SKM-1 (cell line): ENCODE data around the gene FOXO3.

ENCODE experiments used
- DNase-seq: peaks from one replicate; lab custom pipeline; 2025; ENCODE audit not compliant: unreplicated experiment; lab: John Stamatoyannopoulos, UW

FOXO3 gene

GRCh38 chr6:108594151-108594550 is 33.4 kb downstream of the FOXO3 start:
- DNase-seq = no peak

GRCh38 chr6:108594640-108595039 is 33.9 kb downstream of the FOXO3 start:
- DNase-seq = no peak

- DNase-seq = peak; percentile 49
These were observed 36.2 kb downstream of the FOXO3 start for GRCh38 chr6:108596956-108597355.

GRCh38 chr6:108597572-108598304 is 37.0 kb downstream of the FOXO3 start:
- no peak for DNase-seq

- DNase-seq = no peak
These were observed 37.7 kb downstream of the FOXO3 start for GRCh38 chr6:108598305-108598863.

- no peak for DNase-seq
These were observed 43.4 kb downstream of the FOXO3 start for GRCh38 chr6:108604156-108604555.

- DNase-seq = no peak
These were observed 45.6 kb downstream of the FOXO3 start for GRCh38 chr6:108606250-108606690.

GRCh38 chr6:108608453-108609275 is 47.9 kb downstream of the FOXO3 start:
- no peak for DNase-seq

- no peak for DNase-seq
These were observed 48.6 kb downstream of the FOXO3 start for GRCh38 chr6:108609276-108609769.

- DNase-seq = no peak
These were observed 49.6 kb downstream of the FOXO3 start for GRCh38 chr6:108610270-108610839.

GRCh38 chr6:108610957-108611586 is 50.4 kb downstream of the FOXO3 start:
- no peak for DNase-seq

GRCh38 chr6:108612852-108613251 is 52.1 kb downstream of the FOXO3 start:
- no peak for DNase-seq

GRCh38 chr6:108616544-108616943 is 55.8 kb downstream of the FOXO3 start:
- DNase-seq = peak; percentile 19

- peak; percentile 18 for DNase-seq
These were observed 56.3 kb downstream of the FOXO3 start for GRCh38 chr6:108616973-108617372.

GRCh38 chr6:108618623-108619152 is 58.0 kb downstream of the FOXO3 start:
- DNase-seq = no peak

GRCh38 chr6:108619431-108620197 is 58.9 kb downstream of the FOXO3 start:
- DNase-seq = no peak

GRCh38 chr6:108621117-108621516 is 60.4 kb downstream of the FOXO3 start:
- no peak for DNase-seq

- peak; percentile 40 for DNase-seq
These were observed 62.1 kb downstream of the FOXO3 start for GRCh38 chr6:108622641-108623298.

- DNase-seq = no peak
These were observed 63.3 kb downstream of the FOXO3 start for GRCh38 chr6:108623995-108624394.
